Measurements from ENCODE around the gene ANKS1B.
A peak's percentile ranks its signal among the peaks of the same experiment; 100 is the strongest.
"Not testable (repeated sequence)": the region's sequence is repeated elsewhere in the genome, so short reads cannot be mapped to it uniquely, and the experiment has no call there.

The ANKS1B gene

DNA sequence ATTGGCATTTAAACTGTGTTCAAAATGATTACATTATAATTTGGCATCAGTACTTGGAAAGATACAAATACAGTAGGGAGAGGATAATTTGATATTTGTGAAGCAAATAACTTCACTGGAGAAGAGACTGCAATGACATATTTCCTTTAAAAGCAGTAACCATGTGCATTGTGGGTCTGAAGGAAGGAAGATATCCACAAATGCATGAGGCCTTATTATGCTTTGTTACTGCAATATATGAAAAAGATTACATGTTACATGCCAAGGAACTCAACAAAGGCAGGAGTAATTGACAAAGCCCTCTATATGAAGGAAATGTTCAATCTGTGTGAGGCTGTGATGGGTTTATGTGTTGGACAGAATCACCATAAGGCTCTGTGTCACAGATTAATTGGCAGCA is 948.2 kb downstream of the ANKS1B start:
- no peak for DNase-seq

DNA sequence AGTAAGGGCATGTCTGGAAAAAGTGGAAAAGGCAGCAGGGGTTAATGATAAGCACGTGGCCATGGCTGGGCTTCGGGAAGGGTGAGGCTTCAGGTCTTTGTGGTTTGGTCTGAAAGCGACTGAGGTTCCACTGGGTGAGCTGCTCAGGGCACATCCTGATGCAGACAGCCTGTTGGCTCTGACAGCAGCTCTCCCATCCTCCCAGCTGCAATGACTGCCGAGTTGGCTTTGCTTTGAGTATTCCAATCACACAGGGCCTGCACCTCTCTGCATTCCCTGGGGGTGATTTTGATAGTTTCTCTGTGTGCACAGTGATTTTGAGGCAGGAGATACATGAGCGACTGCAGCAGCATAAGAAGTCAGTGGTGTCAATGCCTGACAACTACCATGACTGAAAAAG is 948.9 kb downstream of the ANKS1B start:
- DNase-seq = no peak

GRCh38 chr12:99034201-99034600 is 950.5 kb downstream of the ANKS1B start:
- not testable (repeated sequence) for DNase-seq

DNA sequence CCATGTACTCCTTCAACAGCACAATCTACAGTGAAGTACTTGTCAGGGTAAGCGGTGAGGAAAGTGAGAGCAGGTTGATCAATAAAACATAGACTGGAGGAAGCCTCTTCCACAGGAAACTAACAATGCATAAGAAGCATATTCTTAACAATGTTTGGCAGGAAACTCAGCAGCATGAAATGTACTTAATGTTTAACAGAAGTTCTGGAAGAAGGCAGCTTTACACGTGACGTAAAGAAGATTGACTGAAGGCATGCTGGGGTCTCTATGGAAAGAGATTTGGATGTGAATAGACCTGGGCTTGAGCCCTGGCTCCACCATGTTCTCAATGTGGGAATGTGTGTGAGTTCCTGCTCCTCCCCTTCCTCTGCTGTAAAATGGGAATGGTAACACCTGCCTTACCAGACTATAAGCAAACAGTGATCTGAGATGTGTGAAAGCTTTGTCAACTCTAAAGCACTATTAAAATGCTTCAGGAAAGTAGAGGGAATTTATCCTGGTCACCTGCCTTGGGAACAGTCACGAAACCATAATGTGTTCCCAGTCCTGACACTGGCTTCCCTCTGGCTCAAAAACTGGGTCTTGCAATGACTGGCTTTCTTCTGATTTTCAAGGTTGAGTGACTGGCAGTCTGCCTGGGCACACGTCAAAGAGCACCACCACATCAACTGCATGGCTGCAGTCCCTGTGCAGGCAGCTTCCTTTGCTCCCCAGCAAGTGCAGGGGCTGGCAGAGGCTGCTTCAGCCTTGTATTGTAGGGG is 955.0 kb downstream of the ANKS1B start:
- no peak for DNase-seq

- DNase-seq = peak; percentile 54
These were observed 957.3 kb downstream of the ANKS1B start for GRCh38 chr12:99027461-99027860.

DNA sequence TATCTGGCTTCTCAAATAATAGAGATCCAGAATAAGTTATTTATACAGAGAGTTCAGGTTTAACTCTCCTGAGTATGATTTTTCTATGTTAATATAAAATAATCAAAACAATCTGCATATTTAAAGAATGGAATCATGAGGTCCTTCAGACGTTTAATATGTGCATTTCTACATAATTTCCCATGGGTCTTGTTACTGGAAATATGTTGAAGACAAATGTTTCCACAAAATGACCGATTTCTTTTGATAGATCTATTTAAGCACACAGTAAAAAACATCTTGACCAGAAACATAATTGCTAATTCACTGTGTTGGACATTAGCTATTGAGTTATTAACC is 957.7 kb downstream of the ANKS1B start:
- DNase-seq = no peak

DNA sequence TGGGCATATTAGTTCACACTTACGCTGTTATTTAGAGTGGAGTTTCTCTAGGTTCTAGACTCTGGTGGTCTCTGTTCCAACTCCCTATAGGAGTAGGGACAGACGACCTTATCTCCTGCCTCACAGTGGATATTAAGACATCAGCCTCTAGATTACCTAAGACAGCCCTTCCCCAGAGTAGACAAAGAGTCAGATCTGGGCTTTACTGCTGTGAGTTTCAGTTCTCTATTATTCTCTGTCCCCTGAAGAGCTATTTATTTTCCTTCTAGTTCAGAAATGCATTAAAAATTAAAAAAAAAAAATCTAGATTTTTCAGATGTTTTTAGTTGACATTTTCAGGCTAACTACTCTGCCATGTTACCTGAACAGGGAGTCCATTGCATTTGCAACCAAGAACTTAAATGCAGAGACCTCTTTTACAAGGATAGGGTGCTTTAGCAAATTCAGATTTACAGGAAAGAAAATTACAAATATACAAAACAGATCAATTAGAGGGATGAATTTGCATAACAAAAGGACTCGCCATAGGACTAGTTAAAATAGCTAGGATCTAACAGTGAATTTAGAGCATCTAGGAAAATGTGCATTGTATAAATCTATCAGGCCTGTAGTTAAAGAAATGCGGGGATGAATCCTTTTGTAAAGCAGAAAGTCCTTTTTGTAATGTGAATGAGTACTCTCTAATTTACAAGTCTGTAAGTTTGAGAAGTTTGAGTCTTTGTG is 958.2 kb downstream of the ANKS1B start:
- peak; percentile 72 for DNase-seq

GRCh38 chr12:99024870-99025269 is 959.9 kb downstream of the ANKS1B start:
- DNase-seq = no peak

DNA sequence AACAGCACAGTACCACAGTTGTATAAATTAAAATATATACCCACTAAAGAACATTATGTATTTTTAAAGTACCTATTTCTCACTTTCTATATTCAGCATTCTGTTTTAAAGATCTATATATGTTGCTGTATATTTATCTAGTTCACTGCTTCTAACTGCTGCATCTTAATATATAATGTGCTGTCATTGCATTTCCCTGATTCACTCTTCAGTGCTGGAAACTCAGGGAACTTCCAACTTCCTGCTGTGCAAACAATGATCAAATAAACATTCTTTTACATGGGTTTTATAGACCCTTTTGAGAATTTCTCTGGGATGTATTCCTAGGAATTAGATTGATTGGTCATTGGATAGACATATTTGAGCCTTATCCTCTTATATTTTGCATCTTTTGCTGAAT is 960.5 kb downstream of the ANKS1B start:
- DNase-seq = no peak

DNA sequence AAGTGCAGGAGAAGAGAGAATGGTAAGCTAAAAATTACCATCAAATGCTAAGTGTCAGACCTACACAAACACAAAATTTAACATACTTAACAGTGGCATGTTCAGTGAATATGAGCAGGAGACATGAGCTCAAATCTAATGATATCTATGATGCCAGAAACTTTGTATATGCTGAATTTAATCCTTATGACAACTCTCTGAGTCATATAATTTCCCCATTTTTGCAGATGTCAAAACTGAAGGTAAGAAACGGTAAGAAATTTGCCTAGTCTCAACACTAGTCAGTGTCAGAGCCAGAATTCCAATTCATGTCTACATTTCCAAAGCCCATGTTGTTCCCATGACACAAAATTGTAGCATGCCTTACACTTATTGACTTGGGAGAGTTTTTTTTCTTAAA is 963.9 kb downstream of the ANKS1B start:
- no peak for DNase-seq

DNA sequence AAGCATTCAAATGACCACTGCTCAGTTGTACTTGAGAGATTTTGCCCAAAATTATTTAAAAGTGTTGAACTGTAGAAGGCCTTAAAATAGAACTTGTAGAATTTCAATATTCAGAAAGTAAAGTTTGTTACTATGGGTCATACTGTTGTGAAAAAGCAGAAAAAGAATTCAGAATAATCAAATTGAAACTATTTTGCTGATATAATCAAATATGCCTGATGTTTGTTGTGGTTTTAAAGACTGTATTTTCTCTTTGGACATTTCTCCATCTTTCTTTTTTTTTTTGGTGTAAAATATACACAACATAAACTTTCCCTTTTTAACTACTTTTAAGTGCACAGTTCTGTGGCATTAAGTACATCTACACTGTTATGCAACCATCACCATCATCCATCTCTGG is 964.9 kb downstream of the ANKS1B start:
- DNase-seq = peak; percentile 31

- no peak for DNase-seq
These were observed 966.8 kb downstream of the ANKS1B start for GRCh38 chr12:99017971-99018370.

DNA sequence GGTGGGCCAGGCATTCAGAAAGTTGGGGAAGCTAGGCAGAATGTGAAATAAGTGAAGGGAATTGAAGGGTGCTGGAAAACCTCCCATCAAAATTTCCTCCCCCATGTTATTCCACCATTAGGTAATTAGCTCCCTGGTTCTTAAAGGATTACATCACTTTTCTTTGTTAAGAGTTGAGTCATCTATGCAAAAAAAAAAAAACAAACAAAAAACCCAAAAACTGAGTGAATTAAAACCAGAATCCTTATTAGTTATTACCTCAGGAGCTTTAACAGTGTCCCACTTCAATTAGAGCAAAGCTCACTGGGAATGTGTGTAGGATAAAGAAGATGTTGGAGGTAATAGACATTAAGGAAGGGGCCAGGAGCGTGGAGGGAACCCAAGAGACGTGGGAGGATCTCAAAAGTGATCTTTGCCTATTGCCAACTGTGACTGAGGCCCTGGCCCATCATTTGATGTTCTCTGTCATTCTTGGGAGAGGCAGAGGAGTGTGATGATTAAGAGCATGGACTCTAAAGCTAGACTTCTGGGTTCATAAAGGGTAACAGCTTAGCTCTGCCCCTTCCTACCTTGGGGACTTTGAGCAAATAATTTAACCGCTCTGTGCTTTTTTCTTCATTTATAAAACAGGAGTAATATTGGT is 975.0 kb downstream of the ANKS1B start:
- no peak for DNase-seq

DNA sequence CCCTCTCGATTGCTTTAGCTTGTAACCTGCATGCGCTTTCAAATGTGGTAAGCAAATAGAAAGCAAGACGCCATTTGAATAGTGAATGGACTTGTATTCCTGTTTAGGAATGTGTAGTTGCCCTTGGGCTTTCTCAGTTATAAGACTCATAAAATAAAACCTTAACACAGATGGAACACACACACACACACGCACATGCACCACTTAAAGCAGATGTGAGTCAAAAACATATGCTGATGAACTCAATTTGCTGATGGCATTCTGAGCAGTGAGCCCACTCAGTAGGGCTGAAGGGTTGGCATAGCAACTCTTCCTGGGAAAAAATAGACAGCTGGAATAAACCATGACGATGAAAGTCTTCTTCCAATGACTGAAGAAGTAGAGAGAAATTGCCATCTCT is 979.1 kb downstream of the ANKS1B start:
- no peak for DNase-seq

GRCh38 chr12:99004799-99005466 is 979.8 kb downstream of the ANKS1B start:
- DNase-seq = no peak

GRCh38 chr12:99002731-99003130 is 982.0 kb downstream of the ANKS1B start:
- DNase-seq = no peak

DNA sequence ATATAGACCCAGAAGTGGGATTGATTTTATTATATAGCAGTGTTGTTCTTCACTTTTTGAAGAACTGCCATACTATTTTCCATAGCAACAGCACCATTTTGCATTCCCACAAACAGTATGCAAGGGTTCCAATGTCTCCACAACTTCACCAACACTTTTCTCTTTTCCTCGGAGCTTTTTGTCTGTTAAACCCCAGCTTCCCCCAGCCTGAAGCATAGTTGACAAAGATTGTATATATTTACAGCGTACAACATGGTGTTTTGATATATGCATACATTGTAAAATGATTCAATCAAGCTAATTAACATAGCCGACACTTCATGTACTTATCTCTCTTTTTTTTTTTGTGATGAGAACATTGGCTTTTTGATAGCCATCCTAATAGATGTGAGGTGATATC is 982.6 kb downstream of the ANKS1B start:
- DNase-seq = no peak

GRCh38 chr12:98999559-98999958 is 985.2 kb downstream of the ANKS1B start:
- DNase-seq = no peak

- peak; percentile 19 for DNase-seq
These were observed 985.9 kb downstream of the ANKS1B start for GRCh38 chr12:98998697-98999299.

DNA sequence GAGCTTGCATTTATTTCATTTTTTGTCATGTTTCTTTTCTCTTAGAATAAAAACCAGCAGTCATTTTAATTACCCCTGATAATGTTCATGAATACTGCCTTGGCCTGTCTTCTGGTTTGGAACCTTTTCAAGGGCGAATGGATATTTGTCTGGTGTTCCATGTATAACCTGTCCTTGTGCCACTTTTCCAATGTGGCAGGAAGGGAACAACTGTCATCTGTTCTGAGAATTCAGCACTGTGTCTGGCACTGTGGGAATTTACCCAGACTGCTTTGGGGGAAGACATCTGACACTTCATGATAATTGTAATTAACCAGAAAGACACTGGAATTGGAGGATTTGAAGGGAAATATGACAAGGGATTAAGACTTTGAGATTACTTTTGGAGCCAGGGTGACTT is 986.8 kb downstream of the ANKS1B start:
- no peak for DNase-seq

GRCh38 chr12:98990648-98991047 is 994.1 kb downstream of the ANKS1B start:
- no peak for DNase-seq

DNA sequence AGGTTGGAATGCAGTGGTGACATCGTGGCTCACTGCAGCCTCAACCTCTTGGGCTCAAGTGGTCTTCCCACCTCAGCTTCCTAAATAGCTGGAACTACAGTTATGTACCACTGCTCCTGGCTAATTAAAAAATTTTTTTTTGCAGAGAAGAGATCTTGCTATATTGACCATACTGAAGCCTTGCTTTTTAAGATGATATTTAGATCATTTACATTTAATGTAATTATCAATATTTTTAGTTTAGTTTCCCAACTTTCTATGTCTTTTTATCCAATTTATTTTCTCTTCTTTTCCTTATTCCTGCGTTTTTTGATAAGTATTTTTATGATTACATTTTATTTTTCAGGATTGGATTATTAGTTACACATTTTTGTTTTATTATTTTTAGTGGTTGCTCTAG is 999.6 kb downstream of the ANKS1B start:
- DNase-seq = no peak

GRCh38 chr12:98983647-98984046 is 1001.1 kb downstream of the ANKS1B start:
- no peak for DNase-seq

All from MV-4-11 (cell line).